Right lung (tissue), 5 donors: ENCODE data around the gene RIN1. TPM values are rescaled to one million over a fixed set of nuclear protein-coding genes. Genes with fewer than 3 reads are reported as not detected.

Experiments
- DNase-seq, 2 donors: peaks; one replicate each; pipeline ENCODE4 v3.0.0-alpha.2; 2013
- polyA plus RNA-seq, 5 donors: library from polyadenylated mRNA; unstranded; fragments of 120-200 nt; gene quantifications; one replicate each; pipeline versions ENCODE4 v1.2.1 to v1.2.3, GENCODE V29; 2013; ENCODE audit warnings: inconsistent platforms in 1 of 5, low replicate concordance in 1 of 5; ENCODE audit not compliant: insufficient read length in 5 of 5, insufficient read depth in 1 of 5

Gene RIN1
- polyA plus RNA-seq, 5 donors: 2.1 to 4.5 (median 3.5) TPM

DNA sequence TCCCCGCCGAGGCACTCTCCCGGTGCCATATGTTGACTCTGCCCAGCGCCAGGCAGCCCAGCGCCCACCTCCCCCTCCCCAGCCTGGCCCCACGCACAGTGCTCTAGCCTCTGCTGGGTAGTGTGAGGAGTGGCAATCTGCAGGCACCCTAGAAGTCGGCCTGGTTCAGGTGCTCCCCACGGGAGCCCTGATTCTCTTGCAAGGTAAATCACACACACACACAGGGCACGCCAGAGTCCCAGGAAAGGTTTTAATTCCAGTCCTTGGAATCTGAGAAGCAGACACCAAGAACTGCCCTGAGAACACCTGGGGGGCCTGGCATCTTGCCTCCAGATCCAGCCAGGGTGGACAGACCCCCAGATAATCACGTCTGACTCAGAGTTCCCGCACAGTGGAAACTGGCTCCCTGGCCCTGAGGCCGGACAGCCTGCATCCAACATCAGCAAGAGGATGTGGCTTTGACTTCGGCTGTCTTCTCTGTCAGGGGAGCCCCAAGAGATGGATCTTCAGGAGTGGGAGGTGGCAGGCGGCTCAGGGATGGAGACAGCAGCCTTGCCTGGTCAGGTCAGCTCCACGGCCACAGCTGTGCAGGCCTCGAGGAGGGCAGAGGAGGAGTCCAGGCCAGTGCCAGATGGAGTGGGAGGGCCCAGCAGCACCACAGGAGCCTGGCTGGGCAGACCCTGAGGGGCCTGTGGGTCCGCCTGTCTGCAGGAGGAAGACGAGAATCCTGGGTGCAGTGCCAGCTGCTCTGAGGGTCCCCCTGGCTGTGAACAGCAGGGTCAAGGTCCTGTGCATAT lies 1.1 kb upstream of the RIN1 start:
- no peak for DNase-seq

DNA sequence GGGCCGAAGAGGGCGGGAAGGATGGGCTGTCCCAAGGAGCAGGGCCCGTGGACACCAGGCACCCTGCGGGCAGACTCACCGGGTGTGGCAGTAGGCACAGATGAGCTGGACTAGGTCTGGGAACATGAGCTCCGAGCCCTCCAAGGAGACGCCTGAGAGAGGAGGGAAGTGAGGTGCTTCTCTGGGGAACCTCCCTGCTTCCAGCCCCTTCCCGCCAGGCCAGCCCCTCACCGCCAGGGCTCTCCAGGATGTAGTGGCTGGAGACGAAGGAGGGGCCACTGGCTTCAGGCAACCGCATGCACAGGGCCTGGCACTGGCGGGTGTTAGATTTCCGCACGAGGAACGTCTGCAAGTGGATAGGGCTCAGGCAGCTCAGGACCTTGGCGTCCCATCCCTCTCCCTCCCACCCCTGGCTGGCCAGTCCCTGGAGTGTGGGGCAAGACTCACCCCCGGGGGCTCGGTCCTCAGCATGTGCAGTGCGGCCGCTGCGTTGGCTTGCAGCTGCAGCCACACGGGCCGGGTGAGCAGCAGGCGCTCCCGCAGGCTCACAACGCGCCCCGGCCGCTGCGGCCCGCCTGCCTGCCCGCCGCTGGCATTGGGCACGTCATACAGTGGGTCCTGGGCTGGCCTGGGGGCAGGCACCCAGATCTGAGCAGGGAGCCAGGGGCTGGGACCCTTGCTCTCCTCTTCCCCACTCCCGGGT lies 552 bp downstream of the RIN1 start:
- no peak for DNase-seq

DNA sequence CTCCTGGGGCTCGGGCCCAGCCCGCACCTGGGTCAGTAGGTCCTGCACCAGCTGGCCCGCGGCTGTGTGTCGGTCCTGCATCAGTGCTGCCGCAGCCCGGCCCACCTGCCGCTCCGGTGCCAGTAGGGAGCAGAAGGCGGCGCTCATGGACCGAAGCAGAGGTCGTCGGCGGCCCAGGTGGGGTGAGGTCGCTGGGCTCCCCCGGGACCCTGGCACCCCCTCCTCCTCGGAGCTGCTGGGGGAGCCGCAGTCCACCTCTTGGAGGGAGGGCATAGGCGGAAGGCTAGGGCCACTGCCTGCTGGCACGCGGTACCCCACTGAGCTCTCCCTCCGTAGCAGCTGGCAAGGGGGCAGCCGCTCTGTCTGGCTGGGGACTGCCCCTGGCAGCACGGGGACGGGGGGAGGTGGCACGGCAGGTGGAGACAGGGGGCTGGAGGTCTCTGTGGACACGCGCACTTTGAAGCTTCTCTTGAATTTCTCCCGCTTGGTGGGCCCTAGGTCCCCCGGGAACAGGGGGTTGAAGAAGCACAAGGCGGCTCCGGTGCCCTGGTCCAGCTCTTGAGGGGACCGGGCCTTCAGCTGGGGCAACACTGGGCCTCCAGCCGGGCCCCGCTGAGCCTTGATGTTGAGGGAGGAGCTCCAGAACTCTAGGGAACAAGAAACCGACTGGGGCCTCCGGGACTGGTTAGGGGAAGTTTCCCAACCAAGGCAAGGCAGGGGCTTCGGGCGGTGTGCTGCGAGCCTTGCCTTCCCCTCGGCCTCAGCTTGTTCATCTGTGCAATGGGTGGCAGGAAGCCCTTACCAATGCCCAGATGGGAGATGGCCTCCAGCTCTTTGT lies 1.4 kb downstream of the RIN1 start:
- no peak for DNase-seq

DNA sequence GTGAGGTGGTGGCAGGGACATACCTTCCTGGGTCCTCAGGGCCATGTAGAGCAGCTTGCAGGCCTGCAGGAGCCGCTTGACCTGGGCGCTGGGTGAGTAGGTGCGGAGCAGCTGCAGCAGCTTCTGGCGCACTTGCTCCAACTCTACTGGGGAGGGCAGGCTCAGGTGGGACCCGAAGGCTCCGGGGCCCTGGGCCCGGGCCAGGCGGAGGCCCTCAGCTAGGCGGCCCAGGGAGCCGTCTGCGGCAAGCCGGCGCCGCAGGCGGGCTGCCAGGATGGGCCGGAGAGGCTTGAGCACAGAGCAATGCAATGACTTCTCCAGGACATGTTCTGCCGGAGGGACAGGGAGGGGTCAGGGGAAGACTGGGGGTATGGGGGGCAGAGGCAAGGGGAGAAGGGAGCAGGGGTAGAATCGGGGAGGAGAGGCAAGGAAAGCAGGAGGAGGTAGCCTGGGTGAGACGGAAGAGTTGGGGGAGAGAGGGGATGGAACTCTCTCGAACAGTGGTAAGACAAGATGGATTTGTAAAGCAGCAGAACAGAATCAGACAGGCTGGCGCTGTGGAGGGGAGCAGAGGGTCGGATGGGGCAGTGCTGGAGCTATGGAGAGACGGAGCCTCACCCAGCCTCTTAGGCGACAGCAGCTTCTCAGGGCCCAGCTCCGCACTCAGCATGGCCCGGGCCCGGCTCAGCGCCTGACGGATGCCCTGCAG lies 2.2 kb downstream of the RIN1 start:
- no peak for DNase-seq

DNA sequence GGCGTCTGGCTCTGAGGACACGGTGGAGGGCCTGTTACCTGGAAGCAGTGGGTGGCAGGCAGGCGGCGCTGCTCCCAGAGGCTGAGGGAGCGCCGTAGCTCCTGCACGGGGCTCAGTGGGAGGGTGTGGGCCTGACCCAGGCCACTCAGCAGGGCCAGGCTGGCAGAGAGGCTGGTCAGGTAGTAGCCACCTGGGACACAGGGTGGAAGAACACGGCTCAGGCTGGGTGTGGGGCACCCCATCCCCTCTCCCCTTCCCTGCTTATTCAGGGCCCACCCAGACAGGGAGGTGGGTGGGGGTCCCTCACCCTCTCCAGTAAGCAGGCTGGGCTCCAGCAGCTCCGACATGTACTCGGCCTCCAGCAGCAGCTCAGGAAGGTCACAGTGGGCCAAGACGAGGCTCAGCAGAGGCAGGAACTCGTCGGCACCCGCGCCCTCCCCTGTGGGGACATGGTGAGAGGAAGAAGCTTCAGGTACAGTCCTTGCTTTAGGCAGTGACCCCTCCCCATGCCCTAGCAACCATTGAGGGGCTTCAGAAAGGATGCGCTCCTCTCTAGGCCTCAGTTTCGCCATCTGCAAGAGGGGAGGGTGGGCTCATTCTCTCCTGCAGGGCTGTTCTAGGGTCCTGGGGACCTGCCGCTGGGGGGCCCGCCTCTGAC lies 2.9 kb downstream of the RIN1 start:
- DNase-seq: no peak

DNA sequence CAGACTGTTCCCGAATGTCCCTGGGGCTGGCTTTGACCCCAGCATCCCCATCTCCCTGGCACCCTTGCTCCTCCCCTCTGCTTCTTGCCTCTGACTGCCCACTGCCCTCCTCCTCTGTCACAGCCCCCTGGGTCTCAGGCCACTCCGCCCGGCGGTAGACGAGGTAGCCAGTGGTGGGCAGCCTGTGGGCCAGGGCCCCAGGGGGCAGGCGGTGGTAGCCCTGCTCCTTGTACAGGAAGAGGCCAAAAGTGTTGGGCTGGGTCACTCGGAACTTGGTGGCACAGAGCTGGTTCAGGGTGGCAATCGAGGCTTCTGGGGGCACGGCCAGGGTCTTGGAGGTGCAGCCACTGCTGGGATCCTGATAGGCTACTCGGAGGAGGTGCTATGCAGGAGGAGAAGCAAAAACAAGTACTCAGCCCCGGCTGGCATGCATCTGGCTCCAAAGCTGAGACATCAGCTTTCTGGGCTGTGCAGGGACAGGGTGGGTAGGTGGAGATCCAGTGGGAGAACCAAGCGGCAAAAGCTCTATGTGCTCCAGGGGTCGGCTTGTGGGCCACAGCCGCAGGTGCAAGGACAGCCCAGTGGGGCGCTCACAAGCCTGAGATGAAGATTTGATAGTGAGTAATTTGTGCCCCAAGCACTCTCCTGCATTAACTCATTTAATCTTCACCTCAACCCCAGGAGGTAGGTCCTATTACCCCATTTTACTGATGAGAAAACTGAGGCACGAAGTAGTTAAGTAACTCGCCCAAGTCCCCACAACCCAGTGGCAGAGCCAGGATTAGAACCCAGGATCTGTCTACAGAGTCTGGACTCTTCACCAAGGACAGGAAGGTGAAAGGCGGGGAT lies 3.6 kb downstream of the RIN1 start:
- no peak for DNase-seq

DNA sequence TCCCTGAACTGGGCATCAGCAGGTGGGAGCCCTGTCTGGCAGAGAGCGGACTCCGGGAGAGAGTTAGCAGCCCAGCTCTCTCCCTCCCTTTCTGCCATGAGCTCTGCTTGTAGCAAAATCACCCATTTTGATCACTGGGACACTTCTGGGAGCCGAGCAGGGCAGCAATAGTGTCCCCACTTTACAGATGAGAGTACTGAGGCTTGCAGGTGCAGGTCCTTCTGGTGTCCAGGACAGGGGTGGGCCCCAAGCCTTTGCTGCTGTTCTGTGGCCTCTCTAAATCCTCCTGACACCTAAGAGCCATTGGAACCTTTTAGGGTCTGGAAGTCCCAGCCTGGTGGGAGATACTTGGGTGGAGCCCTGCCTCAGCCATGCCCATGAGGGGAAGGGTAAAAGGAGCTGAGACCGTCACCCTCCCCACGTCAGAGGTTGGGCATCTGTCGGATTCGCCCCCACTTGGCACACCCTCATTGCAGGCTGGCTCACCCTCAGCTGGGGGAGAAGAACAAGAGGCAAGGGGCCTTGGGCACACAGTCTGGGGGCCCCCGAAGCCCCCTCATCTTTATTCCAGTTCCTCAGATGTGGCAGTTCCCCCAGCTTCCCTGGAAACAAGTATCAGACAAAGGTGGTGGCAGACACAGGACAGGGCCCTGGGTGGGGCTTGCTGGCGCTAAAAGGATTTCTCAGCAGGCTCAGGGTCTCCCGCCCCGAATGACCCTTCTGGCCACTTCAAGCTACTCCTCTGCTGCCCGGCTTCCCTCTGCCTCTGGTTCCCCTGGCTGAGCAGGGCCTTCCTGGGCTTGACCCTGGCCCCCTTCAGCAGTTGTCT lies 4.5 kb downstream of the RIN1 start:
- DNase-seq: no peak

DNA sequence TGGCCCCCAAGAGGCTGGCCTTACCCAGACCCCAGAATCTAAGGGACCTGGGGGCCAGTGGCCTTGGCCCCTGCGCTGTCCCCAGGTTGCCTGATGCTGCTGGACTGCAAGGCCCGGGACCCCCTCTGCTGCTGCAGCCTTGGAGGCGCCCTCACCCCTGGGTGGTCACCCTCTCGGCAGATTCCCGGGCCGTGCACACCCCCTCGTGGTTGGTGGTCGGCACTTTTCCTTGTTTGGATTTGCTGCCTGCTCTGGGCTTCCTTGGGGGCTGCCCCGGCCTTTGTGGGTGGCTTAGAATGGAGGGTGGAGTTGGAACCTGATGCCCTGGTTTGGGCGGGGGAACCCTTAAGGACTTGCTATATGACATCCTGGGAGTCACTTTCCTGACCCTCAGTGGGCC lies 5.3 kb downstream of the RIN1 start:
- no peak for DNase-seq

DNA sequence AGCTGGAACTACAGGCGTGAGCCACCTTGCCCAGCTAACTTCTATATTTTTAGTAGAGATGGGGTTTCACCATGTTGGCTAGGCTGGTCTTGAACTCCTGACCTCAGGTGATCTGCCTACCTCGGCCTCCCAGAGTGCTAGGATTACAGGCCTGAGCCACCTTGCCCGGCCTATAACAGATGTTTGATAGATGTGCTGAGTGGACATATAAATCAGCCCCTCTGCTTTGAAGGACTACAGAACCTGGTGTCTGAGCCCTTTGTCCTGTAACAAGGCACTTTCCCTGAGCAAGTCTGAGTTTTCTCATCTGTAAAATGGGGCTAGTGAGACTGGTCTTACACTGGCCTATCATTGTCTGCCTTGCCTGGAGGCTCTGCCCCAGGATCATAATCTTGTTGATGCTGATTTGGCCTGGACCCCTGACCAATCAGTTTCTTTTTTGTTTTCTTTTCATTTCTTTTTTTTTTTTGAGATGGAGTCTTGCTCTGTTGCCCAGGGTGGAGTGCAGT lies 7.0 kb downstream of the RIN1 start:
- DNase-seq: no peak

DNA sequence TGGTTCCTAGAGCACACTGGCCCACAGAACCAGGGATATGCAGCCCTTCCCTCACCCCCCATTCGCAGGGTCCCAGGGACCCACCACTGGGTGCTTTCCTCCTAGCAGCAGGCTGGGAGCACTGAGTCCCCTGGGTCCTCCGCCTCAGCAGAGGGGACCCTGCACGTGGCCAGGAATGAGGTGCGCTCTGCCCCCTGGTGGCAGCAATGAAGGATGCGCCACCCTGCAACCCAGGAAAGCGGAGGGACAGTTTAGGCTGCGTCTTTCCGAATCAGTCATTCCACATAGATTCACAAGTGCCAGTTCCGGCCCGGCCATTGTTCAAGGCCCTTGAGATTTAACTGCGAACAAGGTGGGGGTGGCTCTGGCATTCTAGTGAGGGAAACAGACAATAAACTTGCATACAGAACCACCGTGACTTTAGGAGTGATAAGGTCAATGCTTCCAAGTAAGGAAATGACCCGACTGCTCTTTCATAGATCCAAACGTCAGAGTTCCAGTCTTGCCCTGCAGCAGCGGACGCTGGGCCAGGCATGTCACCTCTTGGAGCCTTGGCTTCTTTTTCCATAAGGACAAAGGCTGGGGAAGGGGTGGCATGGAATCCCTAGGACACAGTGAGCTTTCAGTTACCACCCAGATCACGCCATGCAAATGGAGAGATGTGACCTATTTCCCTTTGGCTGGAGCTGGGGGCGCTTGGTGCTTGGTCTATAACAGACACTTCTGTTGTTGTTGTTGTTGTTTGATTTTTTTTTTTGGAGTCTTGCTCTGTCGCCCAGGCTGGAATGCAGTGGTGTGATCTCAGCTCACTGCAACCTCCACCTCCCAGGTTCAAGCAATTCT lies 7.7 kb downstream of the RIN1 start:
- DNase-seq: peak in 1 of 2 donors; percentile 76

DNA sequence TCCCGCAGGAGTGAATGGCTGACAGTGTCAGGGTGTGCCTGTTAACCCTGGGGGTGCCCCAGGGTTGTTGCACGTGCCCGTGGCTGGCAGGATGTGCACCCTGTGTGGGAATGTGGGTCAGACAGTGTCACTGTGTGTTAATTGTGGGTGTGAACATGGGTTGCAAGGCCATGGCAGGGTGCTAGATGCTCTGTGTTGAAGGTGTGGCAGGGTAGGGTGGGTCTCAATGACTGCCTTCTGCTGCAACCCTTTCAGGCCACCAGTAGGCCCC lies 8.3 kb downstream of the RIN1 start:
- DNase-seq: no peak

DNA sequence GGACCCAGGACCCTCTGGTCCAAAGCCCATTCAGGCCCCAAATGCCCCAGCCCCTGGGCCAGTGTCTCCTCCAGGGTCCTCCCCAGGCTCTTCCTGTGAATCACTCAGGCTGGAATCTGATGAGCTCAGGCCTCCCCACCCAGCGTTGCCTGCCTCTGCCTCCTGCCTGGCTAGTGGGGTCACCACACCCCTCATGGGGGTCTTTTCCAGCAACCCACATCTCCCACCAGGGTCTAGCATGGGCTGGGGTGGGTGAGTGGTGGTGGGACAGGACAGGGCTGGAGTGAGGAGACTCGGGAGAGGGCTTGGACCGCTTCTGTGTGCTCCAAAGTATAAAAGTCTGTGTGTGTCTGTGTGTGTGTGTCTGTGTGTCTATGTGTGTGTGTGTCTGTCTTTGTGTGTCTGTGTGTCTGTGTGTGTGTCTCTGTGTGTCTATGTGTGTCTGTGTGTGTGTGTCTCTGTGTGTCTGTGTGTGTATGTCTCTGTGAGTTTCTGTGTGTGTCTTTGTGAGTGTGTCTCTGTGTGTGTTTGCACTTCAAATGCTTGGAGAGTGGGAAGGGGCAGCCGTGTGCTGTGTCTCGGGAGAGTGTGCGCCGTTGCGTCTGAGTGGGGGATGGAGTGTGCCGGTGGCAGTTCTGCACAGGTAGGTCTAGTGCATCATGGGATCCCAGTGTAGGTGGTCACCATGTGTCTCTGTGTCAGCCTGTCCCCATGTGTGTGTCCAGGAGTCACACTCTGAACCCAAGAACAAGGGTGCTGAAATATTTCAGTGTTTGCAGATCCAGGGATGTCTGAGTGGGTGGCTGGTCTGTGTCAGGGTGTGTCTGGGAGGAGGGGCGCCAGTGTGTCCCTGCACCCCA lies 8.8 kb downstream of the RIN1 start:
- no peak for DNase-seq

DNA sequence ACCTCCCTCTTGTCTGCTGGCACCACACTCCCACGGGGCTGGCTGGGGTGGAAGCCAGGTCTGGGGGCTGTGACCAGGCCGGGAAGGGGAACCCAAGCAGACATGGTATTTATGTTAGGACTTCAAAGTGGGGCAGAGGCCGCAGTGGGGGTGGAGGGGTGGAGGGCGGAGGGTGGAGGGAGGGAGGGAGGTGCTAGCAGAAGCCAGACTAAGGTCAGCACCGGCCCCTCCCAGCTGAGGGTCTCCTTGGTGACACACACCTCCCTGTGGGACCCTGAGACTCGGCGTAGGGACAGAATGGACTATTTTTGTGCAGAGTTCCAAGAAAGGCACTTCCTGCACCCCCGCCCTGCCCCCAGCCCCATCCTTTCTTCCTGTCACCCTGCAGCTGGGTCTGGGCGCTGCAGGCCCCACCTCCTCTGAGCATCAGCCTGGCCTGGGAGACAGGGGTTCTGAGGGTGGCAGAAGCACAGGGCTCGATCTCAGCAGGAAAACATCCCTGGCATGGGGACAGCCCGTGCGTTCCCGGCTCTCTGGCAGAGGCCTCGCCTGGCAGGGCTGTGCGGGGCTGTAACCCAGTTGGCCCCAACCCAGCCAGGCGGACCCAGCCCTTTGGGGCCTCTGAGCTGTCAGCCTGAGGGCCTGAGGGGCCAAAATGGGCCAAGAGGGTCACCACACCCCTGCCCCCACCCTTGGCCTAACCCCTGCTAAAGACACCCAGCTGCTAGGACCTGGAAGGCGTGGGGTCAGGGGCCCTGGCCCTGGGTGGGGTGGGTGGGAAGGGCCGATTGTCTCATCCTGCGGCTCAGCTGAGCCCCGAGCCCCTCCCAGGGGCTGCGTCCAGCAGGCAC lies 9.7 kb downstream of the RIN1 start:
- DNase-seq: no peak

DNA sequence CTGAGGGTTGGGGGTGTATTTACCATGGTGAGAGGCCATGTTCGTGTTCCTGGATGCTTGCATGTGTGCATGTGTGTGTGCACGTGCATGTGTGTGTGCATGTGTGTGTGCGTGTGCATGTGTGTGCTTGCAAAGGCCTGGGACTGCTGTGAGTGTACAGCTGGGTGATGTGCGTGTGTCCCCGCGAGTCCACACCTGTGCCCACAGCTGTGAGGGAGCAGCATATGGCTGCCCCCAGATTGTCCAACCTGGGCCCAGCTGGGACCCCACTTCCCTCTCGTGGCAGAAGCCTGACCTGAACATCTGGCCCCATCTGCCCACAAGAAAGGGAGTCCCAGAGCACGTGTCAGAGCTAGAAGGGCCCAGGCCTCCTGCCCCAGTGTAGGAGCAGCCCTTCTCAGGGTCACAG lies 11.0 kb downstream of the RIN1 start:
- no peak for DNase-seq

DNA sequence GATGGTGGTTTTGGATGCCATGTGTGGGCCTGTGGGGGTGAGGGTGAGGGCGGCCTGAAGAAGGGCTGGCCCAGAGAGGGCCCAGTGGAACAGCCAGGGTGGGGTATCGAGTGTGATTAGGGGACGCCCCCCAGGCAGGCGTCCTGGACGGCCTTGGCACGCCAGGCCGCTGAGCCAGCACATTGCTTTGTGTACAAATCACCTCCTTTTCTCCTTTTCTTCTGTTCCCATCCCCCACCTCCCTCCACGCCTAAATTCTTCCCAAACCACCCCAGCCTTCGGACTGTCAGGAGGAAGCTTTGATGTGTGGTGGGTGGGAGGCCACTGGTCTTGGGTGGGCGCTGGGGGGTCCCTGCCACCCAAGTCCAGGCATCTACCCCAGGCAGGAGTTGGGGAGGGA lies 11.6 kb downstream of the RIN1 start:
- DNase-seq: no peak

DNA sequence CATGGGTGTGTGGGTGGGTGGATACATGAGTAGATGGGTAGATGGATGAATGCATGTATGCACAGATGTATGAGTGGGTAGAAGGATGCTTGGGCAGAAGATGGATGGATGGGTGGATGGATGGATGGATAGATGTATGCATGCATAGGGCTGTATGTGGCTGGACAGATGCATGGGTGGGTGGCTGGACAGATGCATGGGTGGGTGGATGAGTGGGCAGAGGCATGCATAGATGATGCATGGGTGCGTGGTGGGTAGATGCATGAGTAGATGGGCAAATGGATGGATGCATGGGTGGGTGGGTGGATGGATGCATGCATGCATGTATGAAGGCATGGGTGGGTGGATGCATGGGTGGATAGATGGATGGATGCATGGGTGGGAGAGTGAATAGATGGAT lies 12.6 kb downstream of the RIN1 start:
- DNase-seq: no peak
